Measurements from ENCODE around the gene CEP135. TPM values are rescaled to one million over a fixed set of nuclear protein-coding genes. Genes with fewer than 3 reads are reported as not detected.

Gene CEP135
- total RNA-seq, 1 experiment from 2014 or later, result 13.9 TPM

GRCh38 chr4:55959655-55960054, 10.9 kb downstream of the CEP135 start:
- Histone ChIP-seq H3K9ac (ENCODE audit: extremely low read depth, insufficient read length, low read length) (no peak overlapping the region), H3K4ac (ENCODE audit: low read depth, low read length) (no peak overlapping the region), H3K4me1 (ENCODE audit: insufficient read depth, low read length) (no peaks in the 10 kb centered on the region), H3T11ph (ENCODE audit: low read length) (no peak overlapping the region), H4K91ac (ENCODE audit: insufficient read length, low read depth, low read length) (no peak overlapping the region), H3K56ac (ENCODE audit: insufficient read length, low read depth, low read length) (no peak overlapping the region), H2BK120ac (ENCODE audit: low read depth, low read length, poor library complexity, severe bottlenecking) (no peak overlapping the region), H3K9me3 (ENCODE audit: control insufficient read depth, low read depth, low read length) (no peaks in the 10 kb centered on the region), H3K23ac (ENCODE audit: insufficient read length, low read depth, low read length) (no peak overlapping the region), H4K5ac (ENCODE audit: insufficient read length, low read depth, low read length) (no peak overlapping the region), H3K18ac (ENCODE audit: insufficient read length, low read depth, low read length) (no peak overlapping the region), H3K23me2 (ENCODE audit: insufficient read length, low read depth, low read length, poor library complexity, severe bottlenecking) (no peaks in the 10 kb centered on the region), H3K79me1 (ENCODE audit: insufficient read depth, low read depth, low read length, poor library complexity, severe bottlenecking) (no peaks in the 10 kb centered on the region), H3K14ac (ENCODE audit: insufficient read depth, low read length) (no peak overlapping the region), H3K27ac (ENCODE audit: insufficient read length, low read depth, low read length) (no peak overlapping the region), H2BK15ac (ENCODE audit: low read depth, low read length) (no peak overlapping the region), H2BK20ac (ENCODE audit: low read depth, low read length, poor library complexity, severe bottlenecking) (no peak overlapping the region), H2BK5ac (ENCODE audit: insufficient read length, low read length) (no peak overlapping the region), H2AK5ac (ENCODE audit: insufficient read length, low read length) (no peak overlapping the region), H4K8ac (replicated peaks; ENCODE audit: insufficient read length, low read depth, low read length) (no peak overlapping the region), H2BK12ac (ENCODE audit: insufficient read length, low read depth, low read length) (no peak overlapping the region), H3K79me2 (ENCODE audit: insufficient read depth, low read length) (no peaks in the 10 kb centered on the region), H2AFZ (ENCODE audit: low read length) (no peak overlapping the region), H3K4me2 (ENCODE audit: insufficient read depth, insufficient read length, low read length) (no peak overlapping the region), H4K20me1 (ENCODE audit: control insufficient read depth, insufficient read depth, insufficient read length) (no peaks in the 10 kb centered on the region), H3K27me3 (ENCODE audit: insufficient read depth, low read length) (no peaks in the 10 kb centered on the region)
- Mint-ChIP-seq H3K4me3 (no peak overlapping the region), H3K27ac (no peak overlapping the region), H3K4me1 (no peaks in the 10 kb centered on the region), H3K9me3 (no peaks in the 10 kb centered on the region), H3K27me3 (ENCODE audit: low read depth) (no peaks in the 10 kb centered on the region), H3K36me3 (ENCODE audit: insufficient read depth in 1 of 3, low read depth in 3 of 3) (peaks cover 19 to 50% (median 37%) of the 10 kb centered on the region in 3 experiments)
- no peak for TF ChIP-seq CTCF (conservative IDR thresholded peaks at IDR 0.05)
- DNase-seq, result no peak

Data from H9 (cell line).